Fibroblast of skin of right quadriceps (primary cell): ENCODE data around the gene WDR55.
"Not testable (repeated sequence)": the region's sequence is repeated elsewhere in the genome, so short reads cannot be mapped to it uniquely, and the experiment has no call there.

Experiments
- DNase-seq: peaks from one replicate; pipeline ENCODE4 v3.0.0-alpha.2; 2013

WDR55 gene

GRCh38 chr5:140711794-140712193 is 47.1 kb downstream of the WDR55 start:
- DNase-seq = no peak

DNA sequence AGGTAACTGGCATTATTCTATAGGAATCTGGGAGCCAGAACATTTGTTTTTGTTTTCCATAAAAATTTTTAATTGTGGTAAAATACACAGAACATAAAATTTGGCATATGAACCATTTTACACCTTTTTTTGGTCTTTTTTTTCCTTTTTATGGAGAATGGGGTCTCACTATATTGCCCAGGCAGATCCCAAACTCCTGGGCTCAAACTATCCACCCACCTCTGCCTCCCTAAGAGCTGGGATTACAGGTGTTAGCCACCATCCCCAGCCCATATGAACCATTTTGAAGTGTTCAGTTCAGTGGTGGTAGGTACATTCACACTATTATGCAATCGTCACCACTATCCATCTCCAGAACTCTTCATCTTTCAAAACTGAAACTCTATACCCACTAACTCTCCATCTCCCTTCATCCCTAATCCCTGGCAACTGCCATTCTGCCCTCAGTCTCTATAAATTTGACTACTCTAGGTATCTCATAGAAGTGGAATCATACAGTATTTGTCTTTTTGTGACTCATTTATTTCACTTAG is 48.9 kb downstream of the WDR55 start:
- no peak for DNase-seq

DNA sequence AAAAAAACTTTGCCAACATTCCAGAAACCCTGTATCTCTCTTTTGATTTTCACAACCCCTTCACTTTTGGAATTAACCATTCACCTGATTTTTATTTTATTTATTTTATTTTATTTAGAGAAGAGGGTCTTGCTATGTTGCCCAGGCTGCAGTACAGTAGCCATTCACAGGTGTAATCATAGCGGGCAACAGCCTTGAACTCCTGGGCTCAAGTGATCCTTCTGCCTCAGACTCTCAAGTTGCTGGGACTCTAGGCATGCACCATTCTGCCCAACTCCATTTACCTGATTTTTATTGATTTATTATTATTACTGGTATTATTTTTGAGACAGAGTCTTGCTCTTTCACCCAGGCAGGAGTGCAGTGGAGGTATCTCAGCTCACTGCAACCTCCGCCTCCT is 51.5 kb downstream of the WDR55 start:
- not testable (repeated sequence) for DNase-seq

DNA sequence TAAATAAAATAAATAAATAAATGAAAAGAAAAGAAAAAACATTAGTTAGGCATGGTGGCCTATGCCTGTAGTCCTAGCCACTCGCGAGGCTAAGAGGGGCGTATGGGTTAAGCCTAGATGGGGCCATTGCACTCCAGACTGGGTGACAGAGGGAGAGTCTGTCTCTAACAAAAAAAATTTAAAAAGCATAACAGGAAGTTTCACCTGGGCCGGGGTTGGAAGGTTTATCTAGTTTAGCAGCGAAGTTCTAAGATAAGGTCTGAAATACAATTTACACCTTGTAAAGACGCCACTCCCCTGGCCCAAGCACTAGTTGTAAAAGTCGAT is 53.5 kb downstream of the WDR55 start:
- no peak for DNase-seq

DNA sequence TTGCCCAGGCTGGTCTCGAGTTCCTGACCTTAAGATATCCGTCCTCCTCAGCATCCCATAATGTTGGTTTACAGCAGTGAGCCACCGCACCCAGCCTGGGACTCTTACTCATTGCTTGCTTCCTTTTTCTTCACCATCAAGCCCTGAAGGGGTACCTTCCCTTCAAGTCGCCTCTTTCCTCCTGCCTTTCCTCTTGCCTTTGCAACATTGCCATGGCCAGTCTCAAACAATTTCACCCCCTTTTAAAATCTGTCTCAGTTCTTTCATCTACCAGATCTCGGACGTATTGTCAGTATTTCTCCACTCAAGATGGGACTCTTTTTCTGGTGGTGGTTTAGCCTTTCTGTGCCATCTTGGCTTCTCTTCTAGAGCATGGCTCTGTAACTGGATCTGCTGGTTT is 56.0 kb downstream of the WDR55 start:
- DNase-seq = not testable (repeated sequence)

GRCh38 chr5:140721395-140721794 is 56.7 kb downstream of the WDR55 start:
- not testable (repeated sequence) for DNase-seq
